ENCODE data around the gene CAMLG. TPM values are rescaled to one million over a fixed set of nuclear protein-coding genes. Genes with fewer than 3 reads are reported as not detected.
A peak's percentile ranks its signal among the peaks of the same experiment; 100 is the strongest.
"Not testable (repeated sequence)": the region's sequence is repeated elsewhere in the genome, so short reads cannot be mapped to it uniquely, and the experiment has no call there.

Gene CAMLG
- total RNA-seq, 2 experiments from 2014 or later, result 49.3 to 51.1 TPM

- ChIA-PET CTCF (interaction anchor here (0.6 to 5.3 kb wide), 16 partner anchors 10 to 347 kb away, joined by 3 to 78 read pairs (median 4); partner anchors contain the start of genes C5orf24, CAMLG, CDKN2AIPNL and PCBD2), POLR2A (interaction anchor here (0.6 to 4.2 kb wide), 11 partner anchors 18 to 1707 kb away, joined by 3 to 71 read pairs (median 4); partner anchors contain the start of genes C5orf24, CAMLG, HSPA4 and PCBD2)
- Histone ChIP-seq H3K27ac (ENCODE audit: low read depth in 1 of 2, low read length in 2 of 2) (peak within 1 kb of the TSS; percentile 74 to 76), H3K27me3 (ENCODE audit: control insufficient read depth in 1 of 2, insufficient read depth in 2 of 2, low read length in 2 of 2) (no peaks in the 10 kb centered on the region), H3K4me3 (ENCODE audit: low read length) (peak within 1 kb of the TSS; percentile 91), H3K36me3 (ENCODE audit: insufficient read depth, low read length) (peaks cover 4% of the 10 kb centered on the region), H3K9me3 (ENCODE audit: control insufficient read depth in 1 of 2, insufficient read depth in 1 of 2, low read length in 2 of 2) (no peaks in the 10 kb centered on the region), H3K4me1 (ENCODE audit: insufficient read depth, low read length) (peaks cover 22% of the 10 kb centered on the region)
- peaks cover 21% of the 10 kb centered on the region for H3K36me3 Mint-ChIP-seq (ENCODE audit: low read depth)
- peak; percentile 89 for TF ChIP-seq CTCF (IDR thresholded peaks at IDR 0.05)
- DNase-seq, result peak; percentile 89 to 97 (median 93)
- peak within 1 kb of the TSS; percentile 100 for H3K4me3 Mint-ChIP-seq
- no peaks in the 10 kb centered on the region for H3K27me3 Mint-ChIP-seq
- peaks cover 44% of the 10 kb centered on the region for H3K4me1 Mint-ChIP-seq (ENCODE audit: low read depth)
- H3K27ac Mint-ChIP-seq, result peak within 1 kb of the TSS; percentile 95
- intact Hi-C loops (cut with DNase I, micrococcal nuclease), result loop anchor here (1.0 to 10.0 kb wide), 6 partner anchors 20 to 1796 kb away; partner anchors contain the start of genes CAMLG (in 2 of the 2), AFF4 (in 1 of the 2), JADE2 (in 1 of the 2) and PPP2CA (in 1 of the 2)
- peak; percentile 99 for ATAC-seq (ENCODE audit: poor library complexity)
- no peaks in the 10 kb centered on the region for H3K9me3 Mint-ChIP-seq
Observed at GRCh38 chr5:134758504-134759341, 20.4 kb downstream of the CAMLG start, which contains the start of gene DDX46. DDX46 (plus strand) TSS chr5:134758779; CDS start chr5:134758939, 160 bp downstream.

- H3K27me3 Mint-ChIP-seq; intact Hi-C loops (cut with DNase I, micrococcal nuclease); H3K4me1 Mint-ChIP-seq (ENCODE audit: low read depth); ATAC-seq (ENCODE audit: poor library complexity); POLR2A ChIA-PET; H3K27me3 ChIP-seq (ENCODE audit: control insufficient read depth in 1 of 2, insufficient read depth in 2 of 2, low read length in 2 of 2); H3K9me3 ChIP-seq (ENCODE audit: control insufficient read depth in 1 of 2, insufficient read depth in 1 of 2, low read length in 2 of 2); H3K4me1 ChIP-seq (ENCODE audit: insufficient read depth, low read length); H3K4me3 ChIP-seq (ENCODE audit: low read length); H3K27ac Mint-ChIP-seq; H3K9me3 Mint-ChIP-seq; H3K4me3 Mint-ChIP-seq; CTCF ChIA-PET; DNase-seq; H3K27ac ChIP-seq (ENCODE audit: low read depth in 1 of 2, low read length in 2 of 2): not testable (repeated sequence)
- peaks cover 84% of the 10 kb centered on the region for H3K36me3 Mint-ChIP-seq (ENCODE audit: low read depth)
- H3K36me3 ChIP-seq (ENCODE audit: insufficient read depth, low read length), result peaks cover 78% of the 10 kb centered on the region
Observed at GRCh38 chr5:134767528-134768291, 29.4 kb downstream of the CAMLG start.

GRCh38 chr5:134769206-134769605 lies 30.9 kb downstream of the CAMLG start:
- H3K27me3 ChIP-seq (ENCODE audit: control insufficient read depth in 1 of 2, insufficient read depth in 2 of 2, low read length in 2 of 2), result no peaks in the 10 kb centered on the region
- H3K4me3 ChIP-seq (ENCODE audit: low read length), result no peak overlapping the region
- DNase-seq, result no peak
- H3K36me3 Mint-ChIP-seq (ENCODE audit: low read depth), result peaks cover 88% of the 10 kb centered on the region
- H3K4me1 Mint-ChIP-seq (ENCODE audit: low read depth), result no peaks in the 10 kb centered on the region
- H3K27ac ChIP-seq (ENCODE audit: low read depth in 1 of 2, low read length in 2 of 2), result no peak overlapping the region
- no peaks in the 10 kb centered on the region for H3K27me3 Mint-ChIP-seq
- H3K27ac Mint-ChIP-seq, result no peak overlapping the region
- H3K9me3 Mint-ChIP-seq, result no peaks in the 10 kb centered on the region
- H3K36me3 ChIP-seq (ENCODE audit: insufficient read depth, low read length), result peaks cover 83% of the 10 kb centered on the region
- intact Hi-C loops (cut with DNase I, micrococcal nuclease), result no loop called here
- POLR2A ChIA-PET, result no interaction called here
- H3K9me3 ChIP-seq (ENCODE audit: control insufficient read depth in 1 of 2, insufficient read depth in 1 of 2, low read length in 2 of 2), result no peaks in the 10 kb centered on the region
- ATAC-seq (ENCODE audit: poor library complexity), result no peak
- no peak for TF ChIP-seq CTCF (IDR thresholded peaks at IDR 0.05)
- H3K4me1 ChIP-seq (ENCODE audit: insufficient read depth, low read length), result no peaks in the 10 kb centered on the region
- CTCF ChIA-PET, result interaction anchor here (0.7 to 0.9 kb wide), 2 partner anchors 10 to 531 kb away, joined by 4 to 5 read pairs; partner anchors contain the start of gene DDX46
- no peak overlapping the region for H3K4me3 Mint-ChIP-seq

Measured in CD4-positive, alpha-beta T cell (primary cell).